ENCODE data around the gene RNF144B. TPM values are rescaled to one million over a fixed set of nuclear protein-coding genes. Genes with fewer than 3 reads are reported as not detected.

The RNF144B gene
- total and polyA plus RNA-seq, 2 of the 8 experiments (the other 6 are each of a cell fraction or from before 2014, with no cell fraction given) = 1.8 to 11.2 TPM

- H4K20me1 ChIP-seq (replicated peaks in 1 of 2; ENCODE audit: control insufficient read depth in 1 of 2, insufficient read depth in 2 of 2, low read length in 2 of 2) = no peaks in the 10 kb centered on the region
- H3K36me3 ChIP-seq (ENCODE audit: control insufficient read depth in 2 of 4, insufficient read depth in 4 of 4, low read length in 3 of 4) = no peaks in the 10 kb centered on the region
- no peak overlapping the region for H3K18ac ChIP-seq (ENCODE audit: extremely low read depth, low read length)
- no peak overlapping the region for H2BK5ac ChIP-seq (ENCODE audit: low read depth, low read length)
- no peak overlapping the region for H3K4me3 ChIP-seq (ENCODE audit: extremely low read depth in 1 of 4, insufficient read depth in 2 of 4, low read depth in 3 of 4, low read length in 4 of 4)
- H4K8ac ChIP-seq (ENCODE audit: extremely low read depth, insufficient read depth, low read length) = no peak overlapping the region
- no peaks in the 10 kb centered on the region for H3K79me1 ChIP-seq (ENCODE audit: low read depth, low read length)
- peaks cover 1 to 20% (median 14%) of the 10 kb centered on the region in 4 experiments for H3K4me1 ChIP-seq (replicated peaks in 1 of 4; ENCODE audit: control insufficient read depth in 3 of 4, insufficient read depth in 4 of 4, low read length in 3 of 4)
- H4K5ac ChIP-seq (ENCODE audit: insufficient read length, low read depth, low read length) = no peak overlapping the region
- no peak overlapping the region for H2AFZ ChIP-seq (ENCODE audit: low read length)
- H3K9me3 ChIP-seq (ENCODE audit: insufficient read depth in 2 of 2, low read depth in 1 of 2, low read length in 1 of 2) = no peaks in the 10 kb centered on the region
- H3K56ac ChIP-seq (replicated peaks; ENCODE audit: insufficient read length, low read depth, low read length) = no peak overlapping the region
- no peak overlapping the region for H3K4me2 ChIP-seq (ENCODE audit: insufficient read depth in 1 of 2, low read depth in 2 of 2, low read length in 2 of 2)
- CTCF ChIA-PET (ENCODE audit: partially characterized antibody) = interaction anchor here (0.6 to 1.6 kb wide), 7 partner anchors 8 to 174 kb away, joined by 3 to 7 read pairs (median 3); no protein-coding TSS in a partner anchor
- no peak overlapping the region for H4K91ac ChIP-seq (replicated peaks; ENCODE audit: insufficient read length, low read length)
- H2BK12ac ChIP-seq (ENCODE audit: low read depth, low read length) = no peak overlapping the region
- H3K23me2 ChIP-seq (ENCODE audit: low read depth, low read length) = no peaks in the 10 kb centered on the region
- TF ChIP-seq HDAC2 (IDR thresholded peaks at IDR 0.05; ENCODE audit: borderline replicate concordance in 1 of 2, low read depth in 2 of 2, low read length in 2 of 2) (no peak), CHD2 (IDR thresholded peaks at IDR 0.05; ENCODE audit: low read length) (no peak), RBBP5 (IDR thresholded peaks at IDR 0.05; ENCODE audit: borderline replicate concordance, low read depth, low read length) (no peak), ATF2 (IDR thresholded peaks at IDR 0.05; ENCODE audit: low read length) (no peak), MAFK (IDR thresholded peaks at IDR 0.05; ENCODE audit: low read depth, low read length) (no peak), CREB1 (IDR thresholded peaks at IDR 0.05) (no peak), CTCF (IDR thresholded peaks at IDR 0.05; ENCODE audit: control extremely low read depth in 1 of 3, insufficient read depth in 1 of 3, low read depth in 1 of 3, low read length in 3 of 3) (no peak), BACH1 (IDR thresholded peaks at IDR 0.05; ENCODE audit: low read length) (no peak)
- FAIRE-seq = no peak
- H3K4ac ChIP-seq (replicated peaks; ENCODE audit: insufficient read length, low read depth, low read length) = no peak overlapping the region
- peaks cover 0 to 23% of the 10 kb centered on the region in 2 experiments; a peak in 3 of 4 replicates for H3K79me2 ChIP-seq (ENCODE audit: control insufficient read depth in 1 of 2, insufficient read depth in 2 of 2, low read length in 2 of 2)
- H3K27ac ChIP-seq (ENCODE audit: low read depth, low read length) = no peak overlapping the region
- POLR2A ChIA-PET (ENCODE audit: partially characterized antibody) = interaction anchor here (0.6 kb wide), 2 partner anchors 28 to 1626 kb away, joined by 3 to 6 read pairs; no protein-coding TSS in a partner anchor
- DNase-seq (ENCODE audit: low read depth in 1 of 2, low spot score in 2 of 2) = no peak
- no peak overlapping the region for H2BK120ac ChIP-seq (replicated peaks; ENCODE audit: low read depth, low read length)
- no peak overlapping the region for H3K23ac ChIP-seq (ENCODE audit: insufficient read length)
- H2AK5ac ChIP-seq (ENCODE audit: low read depth, low read length) = no peak overlapping the region
- H3K14ac ChIP-seq (ENCODE audit: insufficient read length) = no peak overlapping the region
- H2BK20ac ChIP-seq (ENCODE audit: low read length) = no peak overlapping the region
- no peak overlapping the region for H2BK15ac ChIP-seq (ENCODE audit: low read length)
- H3K27me3 ChIP-seq (replicated peaks in 1 of 4; ENCODE audit: control insufficient read depth in 3 of 4, extremely low read depth in 1 of 4, insufficient read depth in 3 of 4, low read length in 3 of 4) = no peaks in the 10 kb centered on the region
- WGBS, 2 experiments (ENCODE audit: extremely low coverage in 1 of 2, insufficient coverage in 1 of 2, insufficient read length in 1 of 2, insufficient replicate concordance in 2 of 2, low coverage in 1 of 2, low lambda C conversion rate in 2 of 2, missing lambda C conversion rate in 1 of 2) = 90% methylated on average over 2 of the region's 2 CpGs; no CpG with 5 or more reads in 1 of the 2 experiments
- H3K9ac ChIP-seq (replicated peaks in 1 of 4; ENCODE audit: extremely low read depth in 1 of 4, low read depth in 3 of 4, low read length in 3 of 4) = no peak overlapping the region
Observed at GRCh38 chr6:18392346-18392877, 5.3 kb downstream of the RNF144B start.

All from H1 (cell line).